Measurements from ENCODE around the gene SYNCRIP. TPM values are rescaled to one million over a fixed set of nuclear protein-coding genes. Genes with fewer than 3 reads are reported as not detected.

SYNCRIP gene
- total and polyA plus RNA-seq, 2 donors from 2014 or later, result 26.5 to 109 TPM

GRCh38 chr6:85628353-85628752 lies 14.3 kb downstream of the SYNCRIP start:
- H3K4me3 ChIP-seq (ENCODE audit: low read length in 3 of 3), result no peak overlapping the region
- intact Hi-C loops (cut with DNase I), result no loop called here
- no peaks in the 10 kb centered on the region for H3K27me3 ChIP-seq (ENCODE audit: control insufficient read depth, insufficient read depth, low read length)
- peaks cover 10 to 35% (median 23%) of the 10 kb centered on the region in 3 donors for H3K36me3 ChIP-seq (ENCODE audit: control insufficient read depth in 2 of 3, insufficient read depth in 3 of 3, low read length in 3 of 3)
- DNase-seq (no peak), FAIRE-seq (no peak)
- H3K9me3 ChIP-seq (ENCODE audit: control insufficient read depth in 2 of 3, insufficient read depth in 1 of 3, low read length in 3 of 3), result no peaks in the 10 kb centered on the region
- no peak overlapping the region for H3K27ac ChIP-seq (ENCODE audit: low read depth in 2 of 2, low read length in 2 of 2)
- TF ChIP-seq CTCF (IDR thresholded peaks at IDR 0.05; ENCODE audit: borderline replicate concordance, extremely low read depth, insufficient read depth), result no peak
- H3K4me1 ChIP-seq (ENCODE audit: control insufficient read depth in 2 of 3, insufficient read depth in 2 of 3, low read depth in 1 of 3, low read length in 3 of 3), result peaks cover 0 to 8% (median 5%) of the 10 kb centered on the region in 3 donors
- no peak overlapping the region for H3K9ac ChIP-seq (ENCODE audit: low read length in 3 of 3)

DNA sequence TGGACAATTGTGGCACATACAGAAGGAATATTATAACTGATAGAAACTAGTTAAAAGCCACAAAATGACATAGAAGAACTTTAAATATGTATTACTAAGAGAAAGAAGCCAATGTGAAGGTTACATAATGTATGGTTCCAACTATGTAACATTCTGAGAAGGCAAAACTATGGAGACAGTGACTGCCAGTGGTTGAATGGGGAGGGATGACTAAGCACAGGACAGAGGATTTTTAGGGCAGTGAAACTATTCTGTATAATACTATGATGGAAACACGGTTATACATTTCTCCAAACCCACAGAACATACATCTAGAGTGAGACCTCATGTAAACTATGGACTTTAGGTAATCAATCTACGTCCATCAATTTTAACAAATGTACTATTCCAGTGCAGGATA lies 22.4 kb downstream of the SYNCRIP start:
- H3K4me1 ChIP-seq (ENCODE audit: control insufficient read depth in 2 of 3, insufficient read depth in 2 of 3, low read depth in 1 of 3, low read length in 3 of 3), result no peaks in the 10 kb centered on the region
- no peak for TF ChIP-seq CTCF (IDR thresholded peaks at IDR 0.05; ENCODE audit: borderline replicate concordance, extremely low read depth, insufficient read depth)
- no peaks in the 10 kb centered on the region for H3K27me3 ChIP-seq (ENCODE audit: control insufficient read depth, insufficient read depth, low read length)
- H3K9me3 ChIP-seq (ENCODE audit: control insufficient read depth in 2 of 3, insufficient read depth in 1 of 3, low read length in 3 of 3), result no peaks in the 10 kb centered on the region
- FAIRE-seq, result no peak
- peaks cover 14 to 52% (median 22%) of the 10 kb centered on the region in 3 donors for H3K36me3 ChIP-seq (ENCODE audit: control insufficient read depth in 2 of 3, insufficient read depth in 3 of 3, low read length in 3 of 3)
- no peak overlapping the region for H3K4me3 ChIP-seq (ENCODE audit: low read length in 3 of 3)
- no peak for DNase-seq
- intact Hi-C loops (cut with DNase I), result no loop called here
- H3K9ac ChIP-seq (ENCODE audit: low read length in 3 of 3), result no peak overlapping the region
- H3K27ac ChIP-seq (ENCODE audit: low read depth in 2 of 2, low read length in 2 of 2), result no peak overlapping the region

GRCh38 chr6:85614780-85615179 lies 27.9 kb downstream of the SYNCRIP start:
- Histone ChIP-seq H3K4me1 (ENCODE audit: control insufficient read depth in 2 of 3, insufficient read depth in 2 of 3, low read depth in 1 of 3, low read length in 3 of 3) (no peaks in the 10 kb centered on the region), H3K27me3 (ENCODE audit: control insufficient read depth, insufficient read depth, low read length) (no peaks in the 10 kb centered on the region), H3K27ac (ENCODE audit: low read depth in 2 of 2, low read length in 2 of 2) (no peak overlapping the region), H3K36me3 (ENCODE audit: control insufficient read depth in 2 of 3, insufficient read depth in 3 of 3, low read length in 3 of 3) (peaks cover 14 to 52% (median 25%) of the 10 kb centered on the region in 3 donors), H3K9ac (ENCODE audit: low read length in 3 of 3) (no peak overlapping the region), H3K4me3 (ENCODE audit: low read length in 3 of 3) (no peak overlapping the region), H3K9me3 (ENCODE audit: control insufficient read depth in 2 of 3, insufficient read depth in 1 of 3, low read length in 3 of 3) (no peaks in the 10 kb centered on the region)
- no peak for TF ChIP-seq CTCF (IDR thresholded peaks at IDR 0.05; ENCODE audit: borderline replicate concordance, extremely low read depth, insufficient read depth)
- DNase-seq (peak in 1 of 5 donors; percentile 58), FAIRE-seq (no peak)
- intact Hi-C loops (cut with DNase I), result no loop called here
